ENCODE measurements around the gene ODAD4.

The ODAD4 gene

DNA sequence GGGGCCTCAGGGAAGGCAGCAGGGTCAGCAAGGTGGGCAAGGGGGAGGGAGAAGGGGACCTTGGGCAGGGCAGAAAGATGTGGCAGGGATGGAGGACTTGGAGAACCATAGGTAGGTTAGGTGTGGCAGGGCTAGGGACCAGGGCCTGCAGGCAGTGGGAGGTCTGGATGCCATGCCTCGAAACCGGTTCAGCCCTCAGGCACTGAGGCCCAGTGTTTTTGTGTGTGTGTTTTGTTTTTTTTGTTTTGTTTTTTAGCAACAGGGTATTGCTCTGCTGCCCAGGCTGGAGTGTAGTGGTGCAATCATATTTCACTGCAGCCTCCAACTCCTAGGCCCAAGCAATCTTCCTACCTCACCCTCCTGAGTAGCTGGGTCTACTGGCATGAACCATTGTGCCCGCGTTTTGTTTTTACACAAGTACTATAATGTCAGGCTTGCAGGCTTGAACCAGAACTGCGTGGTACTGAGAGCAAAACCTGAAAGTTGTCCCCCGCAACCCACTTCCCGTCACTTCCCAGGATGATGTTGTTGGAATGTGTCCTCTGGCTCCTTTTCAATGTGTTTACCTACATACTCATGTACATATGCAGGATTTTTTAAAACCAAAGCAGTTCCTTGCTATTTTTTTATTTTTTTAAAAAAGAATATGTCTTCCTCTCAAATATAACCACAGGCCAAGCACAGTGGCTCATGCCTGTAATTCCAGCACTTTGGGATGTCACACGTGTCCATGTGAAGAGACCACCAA, 12.4 kb downstream of the ODAD4 start:
- DNase-seq = no peak

DNA sequence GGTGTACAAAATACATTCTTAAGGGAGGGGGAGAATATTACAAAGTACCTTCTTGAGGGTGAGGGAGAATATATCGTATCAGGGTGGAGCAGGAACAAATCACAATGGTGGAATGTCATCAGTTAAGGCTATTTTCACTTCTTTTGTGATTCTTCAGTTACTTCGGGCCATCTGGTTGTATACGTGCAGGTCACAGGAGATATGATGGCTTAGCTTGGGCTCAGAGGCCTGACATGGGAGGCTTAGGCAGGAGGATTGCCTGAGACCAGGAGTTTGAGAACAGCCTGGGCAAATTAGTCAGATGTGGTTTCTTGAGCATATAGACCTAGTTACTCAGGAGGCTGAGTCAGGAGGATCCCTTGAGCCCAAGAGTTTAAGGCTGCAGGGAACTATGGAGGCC, 13.1 kb downstream of the ODAD4 start:
- no peak for DNase-seq

DNA sequence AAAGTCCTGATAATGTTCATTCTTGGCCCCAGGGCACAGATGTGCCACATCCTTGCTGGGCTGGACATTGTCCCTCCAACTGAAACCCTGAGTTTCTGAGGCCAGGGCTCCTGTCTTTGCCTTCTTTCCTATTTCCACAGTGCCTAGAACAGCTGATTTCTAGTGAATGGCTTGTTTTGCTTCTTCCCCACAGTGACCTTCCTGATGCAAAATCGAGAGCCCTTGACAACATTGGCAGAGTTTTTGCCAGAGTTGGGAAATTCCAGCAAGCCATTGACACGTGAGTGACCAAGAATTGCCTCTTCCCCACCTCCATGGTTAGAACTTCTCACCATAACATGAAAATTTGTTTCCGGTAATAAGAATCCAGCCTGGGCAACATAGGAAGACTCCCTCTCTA, 14.5 kb downstream of the ODAD4 start:
- no peak for DNase-seq

DNA sequence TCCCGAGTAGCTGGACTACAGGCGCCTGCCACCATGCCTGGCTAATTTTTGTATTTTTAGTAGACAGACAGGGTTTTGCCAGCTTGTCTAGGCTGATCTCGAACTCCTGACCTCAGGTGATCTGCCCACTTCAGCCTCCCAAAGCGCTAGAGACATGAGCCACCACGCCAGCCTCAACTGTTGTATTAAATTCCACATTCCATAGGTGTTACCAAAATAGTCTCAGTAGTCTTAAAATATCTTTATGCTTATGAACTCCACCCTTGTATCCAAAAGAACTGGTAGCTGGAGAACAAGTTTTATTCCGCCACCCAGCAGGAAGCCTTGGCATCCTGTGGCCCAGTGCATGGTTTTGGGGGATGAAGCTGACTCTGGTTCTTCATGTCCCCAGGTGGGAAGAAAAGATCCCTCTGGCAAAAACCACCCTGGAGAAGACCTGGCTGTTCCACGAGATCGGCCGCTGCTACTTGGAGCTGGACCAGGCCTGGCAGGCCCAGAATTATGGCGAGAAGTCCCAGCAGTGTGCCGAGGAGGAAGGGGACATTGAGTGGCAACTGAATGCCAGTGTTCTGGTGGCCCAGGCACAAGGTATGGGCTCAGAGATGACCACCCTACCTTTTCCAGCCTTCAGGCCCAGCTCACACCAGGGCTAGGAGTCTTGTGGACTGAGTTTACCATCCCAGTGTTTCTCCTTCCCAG, 18.5 kb downstream of the ODAD4 start:
- no peak for DNase-seq

DNA sequence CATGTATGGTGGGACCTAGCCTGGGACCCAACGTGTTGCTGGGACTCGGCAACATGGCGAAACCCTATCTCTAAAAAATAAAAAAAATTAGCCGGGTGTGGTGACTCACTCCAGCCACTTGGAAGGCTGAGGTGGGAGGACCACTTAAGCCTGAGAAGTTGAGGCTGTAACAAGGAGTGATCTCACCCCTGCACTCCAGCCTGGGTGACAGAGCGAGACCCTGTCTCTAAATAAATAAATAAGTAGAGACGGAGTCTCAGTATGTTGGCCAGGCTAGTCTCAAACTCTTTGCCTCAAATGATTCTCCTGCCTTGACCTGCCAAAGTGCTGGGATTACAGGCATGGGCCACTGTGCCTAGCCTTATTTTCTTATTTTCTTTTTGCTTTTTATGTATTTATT, 26.1 kb downstream of the ODAD4 start:
- no peak for DNase-seq

DNA sequence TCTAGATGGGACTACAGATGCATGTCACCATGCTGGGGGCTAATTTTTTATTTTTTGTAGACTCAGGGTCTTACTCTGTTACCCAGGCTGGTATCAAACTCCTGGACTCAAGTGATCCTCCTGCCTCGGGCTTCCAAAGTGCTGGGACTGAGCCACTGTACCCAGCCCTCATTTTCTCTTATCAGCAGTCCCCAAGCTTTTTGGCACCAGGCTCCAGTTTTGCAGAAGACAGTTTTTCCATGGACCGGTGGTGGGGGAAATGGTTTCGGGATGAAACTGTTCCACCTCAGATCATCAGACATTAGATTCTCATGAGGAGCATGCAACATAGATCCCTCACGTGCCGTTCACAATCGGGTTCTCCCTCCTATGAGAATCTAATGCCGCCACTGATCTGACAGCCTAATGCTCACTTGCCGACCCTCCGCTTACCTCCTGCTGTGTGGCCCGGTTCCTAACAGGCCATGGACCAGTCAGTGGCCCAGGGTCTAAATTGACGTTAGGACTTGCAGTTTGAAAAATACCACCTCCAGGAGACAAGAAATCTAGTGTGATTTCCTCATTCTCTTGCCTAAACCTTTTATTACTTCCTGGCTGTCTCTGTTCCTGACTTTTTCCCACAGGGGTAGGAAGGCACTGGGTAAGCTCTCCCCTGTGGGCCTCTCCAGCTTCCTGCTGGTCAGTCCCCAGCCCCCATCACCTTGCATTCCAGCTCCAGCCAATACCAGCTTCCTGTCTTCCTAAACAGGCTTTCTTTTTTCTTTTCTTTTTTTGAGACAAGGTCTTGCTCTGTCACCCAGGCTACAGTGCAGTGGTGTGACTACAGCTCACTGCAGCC, 26.8 kb downstream of the ODAD4 start:
- no peak for DNase-seq

DNA sequence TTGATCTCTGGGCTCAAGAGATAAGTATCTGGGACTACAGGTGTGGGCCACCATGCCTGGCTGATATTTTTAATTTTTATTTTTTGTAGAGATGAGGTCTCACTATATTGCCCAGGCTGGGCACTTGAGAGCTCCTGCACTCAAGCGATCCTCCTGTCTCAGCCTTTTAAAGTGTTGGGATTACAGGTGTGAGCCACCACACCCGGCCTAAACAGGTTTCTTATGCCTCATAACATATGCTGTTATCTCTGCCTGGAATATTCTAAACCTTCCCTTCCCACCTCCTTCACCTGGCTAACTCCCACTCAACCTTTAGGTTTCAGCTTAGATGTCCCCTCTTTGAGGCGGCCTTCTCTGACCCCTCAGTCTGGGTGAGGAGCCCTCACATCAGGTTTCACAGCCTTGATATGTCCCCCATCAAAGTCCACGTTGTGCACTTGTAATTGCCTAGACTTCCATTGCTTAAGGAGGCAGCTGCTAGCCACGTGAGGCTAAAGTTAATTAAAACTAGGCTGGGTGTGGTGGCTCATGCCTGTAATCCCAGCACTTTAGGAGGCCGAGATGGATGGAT, 27.5 kb downstream of the ODAD4 start:
- DNase-seq = no peak

DNA sequence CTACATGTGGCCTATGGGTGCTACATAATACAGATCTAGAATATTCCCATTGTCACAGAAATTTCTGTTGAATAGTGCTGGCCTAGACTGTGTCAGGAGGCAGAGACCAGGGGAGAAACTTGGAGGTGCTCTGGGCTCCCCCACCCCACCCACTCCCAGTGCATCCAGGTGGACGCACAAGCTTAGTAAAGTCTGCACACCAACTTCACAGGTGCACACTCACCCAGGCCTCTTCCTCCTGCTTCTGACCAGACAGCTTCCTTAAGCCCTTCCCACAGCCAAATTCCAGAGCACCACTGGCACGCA, 28.6 kb downstream of the ODAD4 start:
- DNase-seq = no peak

DNA sequence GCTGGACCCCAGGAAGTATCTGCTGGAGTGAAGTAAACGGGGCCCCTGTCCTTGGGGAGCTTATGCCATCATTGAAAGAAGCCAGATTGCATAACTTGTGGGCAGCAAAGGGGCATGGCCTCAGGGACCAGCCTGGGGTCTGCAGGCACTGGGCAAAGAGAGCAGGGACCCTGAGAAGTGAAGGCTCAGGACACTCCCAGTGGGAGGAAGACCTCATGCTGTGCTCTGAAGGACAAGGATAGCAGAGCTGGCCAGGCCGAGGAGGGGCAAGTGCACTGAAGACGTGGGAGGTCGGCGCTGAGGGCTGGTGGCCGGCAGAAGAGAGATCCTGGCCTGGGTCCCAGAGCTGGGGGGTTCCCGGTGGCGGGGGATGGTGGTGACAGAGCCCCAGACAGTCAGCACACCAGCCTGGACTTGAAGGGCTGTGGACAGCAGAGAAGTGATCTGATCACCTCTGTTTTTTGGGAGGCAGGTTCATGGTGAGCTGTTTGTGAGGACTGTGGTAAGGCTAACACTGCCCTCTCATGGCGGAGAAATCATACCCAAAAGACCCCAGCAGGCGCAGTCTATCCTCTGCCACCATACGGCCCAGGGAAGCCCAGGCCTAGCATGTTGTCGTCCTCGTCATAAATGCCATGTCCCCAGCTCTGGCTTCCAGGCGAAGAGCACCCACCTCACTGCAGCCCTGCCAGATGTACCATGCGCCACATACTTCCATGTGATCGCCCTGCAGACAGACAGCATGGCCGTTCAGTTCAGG, 29.1 kb downstream of the ODAD4 start:
- no peak for DNase-seq

DNA sequence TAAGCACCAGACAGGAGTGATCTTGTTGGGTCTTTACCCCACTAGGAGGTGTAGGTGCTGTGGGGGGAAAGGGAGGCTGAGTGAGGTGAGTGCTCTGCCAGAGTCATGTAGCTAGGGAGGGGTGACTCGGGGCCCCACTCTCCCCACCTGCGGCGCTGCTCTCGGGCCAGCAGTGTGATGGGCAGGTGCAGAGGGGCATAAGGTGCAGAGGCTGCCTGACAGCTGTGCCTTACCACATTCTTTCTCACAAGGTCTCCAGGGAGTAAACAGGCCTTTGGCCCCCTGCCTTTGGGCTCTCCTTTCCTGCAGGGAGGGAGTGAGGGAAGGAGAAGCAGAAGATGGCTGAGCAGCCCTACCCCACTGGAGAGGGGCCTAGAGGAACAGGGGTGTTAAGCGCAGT, 31.7 kb downstream of the ODAD4 start:
- no peak for DNase-seq

DNA sequence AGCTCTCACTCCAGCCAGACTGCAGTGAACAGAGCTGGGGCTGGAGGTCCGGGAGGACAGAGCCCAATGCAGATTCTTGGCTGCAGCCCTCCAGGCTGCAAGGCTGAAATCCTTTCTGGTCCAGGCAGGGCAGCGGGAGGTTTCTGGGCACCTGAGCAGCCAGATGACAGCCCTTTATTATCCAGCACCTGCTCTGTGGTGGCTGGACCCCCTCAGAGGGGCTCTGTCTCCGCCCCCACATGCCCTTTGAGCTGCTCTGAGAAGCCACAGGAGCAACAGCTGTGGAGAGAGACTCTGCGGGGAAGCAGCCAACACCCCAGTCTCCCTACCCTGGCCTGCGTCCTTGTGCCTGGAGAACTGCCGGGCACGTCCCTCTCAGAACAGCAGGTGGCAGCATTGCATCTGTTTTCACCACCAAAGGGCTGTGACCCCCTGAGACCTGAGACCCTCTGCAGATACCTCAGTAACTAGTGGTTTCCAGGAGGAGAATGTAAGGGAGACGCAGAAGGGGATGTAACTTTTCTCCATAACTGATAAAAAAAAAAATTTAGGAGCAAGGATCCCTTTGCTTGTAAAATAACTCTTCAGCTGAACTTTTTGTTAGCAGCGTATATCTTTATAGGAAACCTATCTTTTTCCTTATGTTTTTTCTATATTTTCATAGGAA, 32.5 kb downstream of the ODAD4 start:
- DNase-seq = peak; percentile 38 to 54 (median 44)

DNA sequence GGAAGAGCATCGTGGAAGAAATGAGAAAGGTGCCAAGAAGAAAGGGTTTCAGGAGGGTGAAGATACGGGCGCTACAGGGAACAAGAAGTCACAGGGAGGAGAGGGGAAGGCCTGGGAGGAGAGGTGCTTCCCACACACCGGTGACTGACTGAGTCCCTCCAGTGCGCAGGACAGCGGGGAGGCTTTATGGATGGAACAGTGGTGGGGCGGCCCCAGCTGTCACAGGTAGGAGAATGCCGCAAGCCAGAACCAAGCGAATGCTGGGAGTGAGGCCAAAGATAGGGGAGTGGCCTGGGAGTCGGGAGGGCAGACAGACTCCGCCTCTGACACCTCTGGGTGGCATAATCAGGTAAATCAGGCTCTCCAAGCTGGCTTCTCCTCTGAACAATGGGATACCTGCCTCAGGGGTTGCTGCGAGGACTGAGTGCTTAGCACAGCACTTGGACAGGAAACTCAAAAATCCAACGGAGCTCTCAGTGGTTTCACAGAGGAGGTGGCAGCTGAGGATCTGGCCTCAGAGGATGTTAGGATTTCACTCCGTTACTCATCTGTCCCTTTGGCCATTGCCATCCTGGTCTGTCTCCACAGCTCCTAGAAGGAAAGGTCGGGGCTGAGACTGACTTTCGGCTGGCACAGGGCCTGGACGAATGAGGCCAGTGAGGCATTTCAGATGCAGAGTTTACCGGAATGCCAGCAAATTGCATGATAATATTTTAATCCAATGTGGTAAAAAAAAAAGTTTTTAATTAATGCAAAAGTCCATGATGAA, 35.5 kb downstream of the ODAD4 start:
- peak in 3 of 4 experiments; percentile 22 to 23 (median 22) for DNase-seq

DNA sequence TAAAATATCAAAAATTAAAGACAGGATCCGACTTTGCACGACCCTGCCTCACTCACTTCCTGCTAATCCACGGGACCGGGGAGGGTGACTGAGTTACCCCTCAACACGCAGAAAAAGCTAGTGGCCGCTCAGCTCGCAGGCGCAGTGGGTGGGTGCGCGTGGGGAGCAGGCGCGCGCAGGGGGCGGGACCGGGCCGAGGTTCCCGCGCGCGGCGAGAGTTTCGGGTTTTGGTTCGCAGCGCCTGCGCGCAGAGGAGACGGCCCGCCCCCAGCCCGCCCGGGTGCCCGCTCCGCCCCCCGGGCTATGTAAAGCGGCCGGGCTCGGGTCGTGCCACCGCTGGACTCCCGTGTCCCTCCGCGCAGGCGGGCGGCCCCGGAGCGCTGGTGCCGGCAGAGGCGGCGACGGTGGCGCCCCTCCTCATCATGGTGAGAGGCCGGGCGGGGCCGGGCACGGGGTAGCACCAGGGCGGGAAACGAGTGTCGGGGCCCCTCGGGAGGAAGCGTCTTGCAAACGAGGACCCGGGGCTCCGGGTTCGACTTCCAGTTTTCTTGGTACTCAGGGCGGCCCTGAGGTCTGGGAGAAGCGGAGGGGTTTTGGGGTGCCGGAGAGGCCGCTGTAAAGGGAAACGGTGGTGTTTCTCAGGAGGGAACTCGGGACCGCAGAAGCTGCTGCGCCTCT, 36.2 kb downstream of the ODAD4 start, which contains the start of gene CNP:
CNP (plus strand) TSS at position 333 of the 678 bp plus-strand sequence; CDS start at position 423, 90 bp downstream.
- DNase-seq = peak; percentile 74 to 93 (median 86)

DNA sequence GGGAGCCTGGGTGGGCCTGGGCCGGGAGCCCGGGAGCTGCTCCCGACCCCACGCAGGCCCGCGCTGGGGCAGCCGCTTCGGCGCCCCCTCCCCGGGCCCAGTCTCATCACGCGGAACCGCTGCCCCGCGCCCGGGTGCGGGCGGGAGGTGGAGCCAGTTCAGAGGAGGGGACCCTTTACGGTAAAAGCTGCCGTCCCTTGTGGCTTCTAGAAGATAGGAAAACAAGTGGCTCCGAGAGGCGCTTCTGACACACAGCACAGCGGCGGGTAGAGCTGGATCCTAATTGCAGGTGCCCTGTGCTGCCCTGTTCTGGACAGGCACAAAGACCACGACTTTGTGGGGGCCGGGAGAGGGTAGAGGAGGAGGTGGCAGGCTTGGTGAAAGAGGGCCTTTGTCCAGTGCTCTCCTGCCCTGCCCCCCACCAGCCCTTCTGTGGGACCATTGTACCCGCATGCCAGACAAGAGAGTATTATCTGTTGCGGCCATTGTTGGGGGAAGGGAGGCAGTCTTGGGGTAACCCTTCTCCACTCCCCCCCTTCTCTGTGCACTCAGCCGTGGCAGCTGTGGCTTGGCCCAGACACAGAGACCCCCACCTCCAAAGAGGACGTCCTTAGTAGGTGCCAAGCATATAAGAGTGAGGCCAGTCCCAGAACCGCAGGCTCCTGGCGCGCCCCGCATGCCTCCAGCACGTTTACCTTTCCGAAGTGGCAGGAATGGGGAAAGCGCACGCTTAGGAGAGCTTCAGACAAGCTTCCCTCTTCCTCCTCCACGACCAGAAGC, 36.9 kb downstream of the ODAD4 start:
- DNase-seq = peak in 1 of 4 experiments; percentile 38

DNA sequence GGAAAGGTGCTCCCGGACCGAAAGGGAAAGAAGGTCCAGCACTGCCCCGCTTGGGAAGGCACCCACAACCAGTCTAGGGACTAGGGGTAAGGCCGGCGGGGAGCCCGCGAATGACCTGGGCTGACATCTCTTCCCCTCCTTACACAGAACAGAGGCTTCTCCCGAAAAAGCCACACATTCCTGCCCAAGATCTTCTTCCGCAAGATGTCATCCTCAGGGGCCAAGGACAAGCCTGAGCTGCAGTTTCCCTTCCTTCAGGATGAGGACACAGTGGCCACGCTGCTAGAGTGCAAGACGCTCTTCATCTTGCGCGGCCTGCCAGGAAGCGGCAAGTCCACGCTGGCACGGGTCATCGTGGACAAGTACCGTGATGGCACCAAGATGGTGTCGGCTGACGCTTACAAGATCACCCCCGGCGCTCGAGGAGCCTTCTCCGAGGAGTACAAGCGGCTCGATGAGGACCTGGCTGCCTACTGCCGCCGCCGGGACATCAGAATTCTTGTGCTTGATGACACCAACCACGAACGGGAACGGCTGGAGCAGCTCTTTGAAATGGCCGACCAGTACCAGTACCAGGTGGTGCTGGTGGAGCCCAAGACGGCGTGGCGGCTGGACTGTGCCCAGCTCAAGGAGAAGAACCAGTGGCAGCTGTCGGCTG, 37.6 kb downstream of the ODAD4 start:
- no peak for DNase-seq

DNA sequence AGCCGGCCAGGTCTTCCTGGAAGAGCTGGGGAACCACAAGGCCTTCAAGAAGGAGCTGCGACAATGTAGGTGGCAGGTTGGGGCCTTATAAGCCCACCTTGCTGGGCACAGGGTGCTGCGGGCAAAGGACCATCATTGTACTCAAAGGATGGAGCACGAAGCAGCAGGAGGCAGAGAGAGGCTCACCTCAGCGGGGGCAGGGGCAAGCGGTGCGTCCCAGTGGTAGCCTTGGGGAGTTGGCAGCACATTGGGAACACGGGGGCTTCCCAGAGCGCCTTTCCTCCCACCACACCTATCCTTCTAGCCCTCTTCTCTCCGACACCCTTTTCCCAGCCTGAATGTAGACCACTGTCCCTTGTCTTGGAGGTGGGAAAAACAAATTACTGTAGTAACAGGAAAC, 38.3 kb downstream of the ODAD4 start:
- no peak for DNase-seq

DNA sequence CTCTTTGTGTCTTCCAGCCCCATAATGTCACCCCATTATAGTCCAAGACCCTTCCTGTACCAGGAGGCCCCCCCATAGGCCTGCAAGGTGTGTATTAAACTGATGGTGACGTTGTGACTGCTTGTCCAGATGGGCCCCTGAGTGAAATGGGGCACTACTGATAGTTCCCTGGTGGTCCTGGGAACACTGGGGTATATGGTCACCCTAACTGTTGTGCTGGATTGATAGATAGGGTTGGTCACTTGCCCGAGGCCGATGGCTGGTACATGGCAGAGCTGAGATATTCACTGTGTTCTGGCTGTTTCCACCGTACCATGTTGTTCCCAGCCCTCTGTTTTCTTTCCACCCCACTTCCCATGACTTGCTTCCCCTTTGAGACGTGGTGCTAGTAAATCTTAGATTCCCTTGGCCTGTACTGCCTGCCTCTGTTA, 40.5 kb downstream of the ODAD4 start:
- DNase-seq = no peak

DNA sequence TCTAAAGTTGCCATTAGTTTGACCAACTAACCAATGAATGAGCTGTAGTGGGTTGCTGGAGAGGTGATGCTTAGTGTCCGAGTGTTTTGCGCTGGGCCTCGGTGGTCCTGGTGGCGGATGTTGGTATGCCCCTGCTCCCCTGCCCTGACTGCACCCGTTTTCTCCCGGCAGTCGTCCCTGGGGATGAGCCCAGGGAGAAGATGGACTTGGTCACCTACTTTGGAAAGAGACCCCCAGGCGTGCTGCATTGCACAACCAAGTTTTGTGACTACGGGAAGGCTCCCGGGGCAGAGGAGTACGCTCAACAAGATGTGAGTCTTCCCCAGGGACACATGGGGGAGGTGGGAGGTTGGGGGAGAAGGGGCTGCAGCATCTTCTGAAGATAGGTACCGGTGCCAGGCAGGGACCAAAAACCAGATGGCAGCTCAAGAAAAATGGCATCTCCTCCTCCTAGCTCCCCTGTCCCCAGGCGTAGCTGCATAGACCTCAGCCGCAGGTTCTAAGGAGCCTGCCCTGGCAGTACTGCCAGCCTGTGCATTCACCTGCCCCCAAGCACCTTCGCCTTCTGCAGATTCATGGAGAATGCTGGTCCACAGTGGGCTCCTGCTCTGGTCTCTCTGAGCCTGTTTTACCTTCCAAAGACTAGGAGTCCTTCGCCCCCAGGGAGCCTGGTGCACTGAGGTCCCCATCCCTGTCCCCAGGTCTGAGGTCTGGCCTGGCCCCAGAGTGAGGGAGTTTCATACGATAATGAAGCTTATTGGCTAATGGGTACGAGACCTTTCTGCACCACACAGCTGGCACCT, 41.5 kb downstream of the ODAD4 start:
- no peak for DNase-seq

All from activated CD4-positive, CD25-positive, alpha-beta regulatory T cell (primary cell).